Nephron (organoid): ENCODE measurements around the gene ADGRD1.

Experiments used
- H3K27ac Mint-ChIP-seq, 3 experiments: 2 replicates each; pipeline ENCODE4 v1.8.0; 2020; ENCODE audit warnings: mixed read lengths in 3 of 3, mild to moderate bottlenecking in 2 of 3, moderate library complexity in 1 of 3
- H3K27me3 Mint-ChIP-seq: 2 replicates; pipeline ENCODE4 v1.8.0; 2021; ENCODE audit warnings: low read depth, mild to moderate bottlenecking, moderate library complexity, mixed read lengths
- H3K36me3 Mint-ChIP-seq: 2 replicates; pipeline ENCODE4 v1.8.0; 2020; ENCODE audit warnings: low read depth, mixed read lengths
- H3K4me1 Mint-ChIP-seq: 2 replicates; pipeline ENCODE4 v1.8.0; 2020; ENCODE audit warnings: mixed read lengths
- H3K4me3 Mint-ChIP-seq, 3 experiments: 2 replicates each; pipeline ENCODE4 v1.8.0; 2020; ENCODE audit warnings: mild to moderate bottlenecking in 3 of 3, mixed read lengths in 3 of 3, moderate library complexity in 2 of 3
- H3K9me3 Mint-ChIP-seq: 2 replicates; pipeline ENCODE4 v1.8.0; 2020; ENCODE audit warnings: mixed read lengths
- TF ChIP-seq, protein P1 (sequence below), 3 experiments: fragments of 200-600 bp; sonication (generic); IDR thresholded peaks; one replicate each; pipeline ENCODE4 v1.5.0; 2021; ENCODE audit warnings: antibody characterized with exemption in 3 of 3; ENCODE audit not compliant: unreplicated experiment in 3 of 3

The ADGRD1 gene

DNA sequence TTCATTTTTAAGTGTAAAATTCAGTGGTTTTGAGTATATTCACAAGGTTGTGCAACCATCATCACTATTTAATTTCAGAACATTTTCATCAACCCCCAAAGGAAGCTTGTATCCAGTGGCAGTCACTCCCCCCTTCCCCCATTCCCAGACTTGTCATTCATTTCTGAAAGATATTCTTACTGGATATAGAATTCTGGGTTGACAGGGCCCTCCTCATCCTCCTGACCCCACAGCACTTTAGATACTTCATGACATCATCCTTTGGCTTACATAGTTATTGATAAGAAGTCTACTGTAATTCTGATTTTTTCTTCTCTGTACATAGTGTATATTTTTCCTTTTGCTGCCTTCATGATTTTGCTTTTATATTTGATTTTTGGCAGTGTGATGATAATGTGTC lies 8.8 kb upstream of the ADGRD1 start:
- Mint-ChIP-seq H3K9me3 (peaks cover 32% of the 10 kb centered on the region), H3K27me3 (peaks cover 10% of the 10 kb centered on the region), H3K4me1 (no peaks in the 10 kb centered on the region), H3K27ac (no peak overlapping the region), H3K4me3 (no peak overlapping the region), H3K36me3 (peaks cover 5% of the 10 kb centered on the region)
- TF ChIP-seq, protein P1, sequence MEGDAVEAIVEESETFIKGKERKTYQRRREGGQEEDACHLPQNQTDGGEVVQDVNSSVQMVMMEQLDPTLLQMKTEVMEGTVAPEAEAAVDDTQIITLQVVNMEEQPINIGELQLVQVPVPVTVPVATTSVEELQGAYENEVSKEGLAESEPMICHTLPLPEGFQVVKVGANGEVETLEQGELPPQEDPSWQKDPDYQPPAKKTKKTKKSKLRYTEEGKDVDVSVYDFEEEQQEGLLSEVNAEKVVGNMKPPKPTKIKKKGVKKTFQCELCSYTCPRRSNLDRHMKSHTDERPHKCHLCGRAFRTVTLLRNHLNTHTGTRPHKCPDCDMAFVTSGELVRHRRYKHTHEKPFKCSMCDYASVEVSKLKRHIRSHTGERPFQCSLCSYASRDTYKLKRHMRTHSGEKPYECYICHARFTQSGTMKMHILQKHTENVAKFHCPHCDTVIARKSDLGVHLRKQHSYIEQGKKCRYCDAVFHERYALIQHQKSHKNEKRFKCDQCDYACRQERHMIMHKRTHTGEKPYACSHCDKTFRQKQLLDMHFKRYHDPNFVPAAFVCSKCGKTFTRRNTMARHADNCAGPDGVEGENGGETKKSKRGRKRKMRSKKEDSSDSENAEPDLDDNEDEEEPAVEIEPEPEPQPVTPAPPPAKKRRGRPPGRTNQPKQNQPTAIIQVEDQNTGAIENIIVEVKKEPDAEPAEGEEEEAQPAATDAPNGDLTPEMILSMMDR (IDR thresholded peaks at IDR 0.05; ENCODE audit: unreplicated experiment in 3 of 3) = no peak

DNA sequence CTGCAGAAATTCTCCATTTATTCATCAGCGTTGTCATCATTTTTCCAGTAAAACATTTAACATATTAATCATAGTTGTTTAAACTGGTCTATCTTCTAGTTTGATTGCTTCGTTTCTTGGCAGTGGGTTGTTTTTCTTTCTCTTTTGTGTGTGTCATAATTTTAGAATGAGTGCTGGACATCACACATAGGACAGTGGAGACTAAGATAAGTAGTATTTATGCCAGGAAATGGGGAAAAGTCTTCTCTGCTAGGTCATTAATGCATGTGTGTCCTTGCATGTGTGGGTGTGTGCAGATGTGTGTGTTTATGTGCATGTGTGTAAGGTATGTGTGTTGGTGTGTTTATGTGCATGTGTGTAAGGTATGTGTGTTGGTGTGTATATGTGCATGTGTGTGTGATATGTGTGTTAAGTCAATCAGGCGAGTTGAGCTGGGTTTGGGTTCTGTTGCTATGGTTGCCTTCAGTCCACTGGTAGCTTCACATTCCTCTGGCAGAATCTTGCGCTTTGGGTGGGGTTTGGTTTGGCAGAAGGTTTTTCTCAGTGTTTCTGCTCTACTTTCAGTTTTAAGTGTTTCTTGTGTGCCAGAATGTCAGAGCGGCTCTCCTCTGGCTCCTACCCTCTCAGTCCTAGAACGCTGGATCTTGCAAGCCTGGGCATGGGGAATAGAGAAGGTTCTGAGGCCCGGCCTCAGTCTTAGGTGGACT lies 7.8 kb upstream of the ADGRD1 start:
- peaks cover 5% of the 10 kb centered on the region for H3K36me3 Mint-ChIP-seq
- H3K9me3 Mint-ChIP-seq = peaks cover 24% of the 10 kb centered on the region
- TF ChIP-seq, protein P1 (IDR thresholded peaks at IDR 0.05; ENCODE audit: unreplicated experiment in 3 of 3) = no peak
- H3K27ac Mint-ChIP-seq = no peak overlapping the region
- H3K27me3 Mint-ChIP-seq = peaks cover 14% of the 10 kb centered on the region
- H3K4me3 Mint-ChIP-seq = no peak overlapping the region
- H3K4me1 Mint-ChIP-seq = no peaks in the 10 kb centered on the region

DNA sequence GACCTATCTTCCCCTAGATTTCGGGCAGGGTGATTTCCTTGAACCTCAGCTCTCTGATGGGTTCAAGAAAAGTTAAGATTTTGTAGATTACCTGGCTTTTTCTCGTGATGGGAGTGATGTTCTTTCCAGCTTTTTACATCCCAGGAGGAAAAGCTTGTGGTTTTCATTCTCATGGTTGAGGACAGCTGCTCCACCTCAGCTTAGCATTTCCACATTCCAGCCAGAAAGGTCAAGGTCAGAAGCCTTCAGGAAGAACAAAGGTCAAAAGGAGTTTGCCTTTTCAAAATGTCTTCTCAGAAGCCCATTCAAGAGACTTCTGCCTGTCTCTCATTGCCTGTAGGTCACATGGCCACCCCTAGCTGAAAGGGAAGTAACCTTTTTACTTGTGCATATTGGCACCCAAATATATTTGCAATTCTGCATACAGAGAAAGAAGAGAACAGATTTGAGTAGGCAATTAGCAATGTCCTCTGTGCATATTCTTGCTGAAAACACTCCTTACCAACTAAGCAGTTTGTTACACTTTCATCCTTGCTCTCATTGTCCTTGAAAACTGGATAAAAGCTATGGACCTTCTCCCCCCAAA lies 6.6 kb upstream of the ADGRD1 start:
- H3K4me3 Mint-ChIP-seq = no peak overlapping the region
- H3K9me3 Mint-ChIP-seq = peaks cover 22% of the 10 kb centered on the region
- H3K27ac Mint-ChIP-seq = no peak overlapping the region
- TF ChIP-seq, protein P1 (IDR thresholded peaks at IDR 0.05; ENCODE audit: unreplicated experiment in 3 of 3) = no peak
- H3K36me3 Mint-ChIP-seq = peaks cover 5% of the 10 kb centered on the region
- H3K27me3 Mint-ChIP-seq = peaks cover 14% of the 10 kb centered on the region
- peaks cover 6% of the 10 kb centered on the region for H3K4me1 Mint-ChIP-seq

DNA sequence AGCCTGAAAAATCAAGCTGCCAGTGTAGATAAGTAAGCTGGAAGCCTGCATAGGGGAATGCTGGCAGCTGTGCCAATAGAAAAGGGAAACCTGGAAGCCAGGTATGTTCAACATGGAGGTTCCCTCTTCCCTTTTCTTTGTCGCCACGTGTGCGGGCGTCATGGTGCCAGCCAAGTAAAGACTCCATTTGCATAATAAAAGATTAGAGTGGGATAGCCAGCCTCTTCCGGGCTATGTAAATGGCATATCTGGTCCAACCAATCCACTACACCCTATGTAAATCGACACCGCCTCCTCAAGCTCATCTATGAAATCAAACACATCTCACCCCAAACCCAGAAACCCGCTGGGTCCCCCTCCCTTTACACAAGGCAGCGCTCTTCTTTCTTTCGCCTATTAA lies 5.6 kb upstream of the ADGRD1 start:
- Mint-ChIP-seq H3K9me3 (peaks cover 22% of the 10 kb centered on the region), H3K36me3 (peaks cover 5% of the 10 kb centered on the region), H3K4me3 (no peak overlapping the region), H3K4me1 (peaks cover 16% of the 10 kb centered on the region), H3K27ac (no peak overlapping the region), H3K27me3 (peaks cover 14% of the 10 kb centered on the region)
- TF ChIP-seq, protein P1 (IDR thresholded peaks at IDR 0.05; ENCODE audit: unreplicated experiment in 3 of 3) = no peak

DNA sequence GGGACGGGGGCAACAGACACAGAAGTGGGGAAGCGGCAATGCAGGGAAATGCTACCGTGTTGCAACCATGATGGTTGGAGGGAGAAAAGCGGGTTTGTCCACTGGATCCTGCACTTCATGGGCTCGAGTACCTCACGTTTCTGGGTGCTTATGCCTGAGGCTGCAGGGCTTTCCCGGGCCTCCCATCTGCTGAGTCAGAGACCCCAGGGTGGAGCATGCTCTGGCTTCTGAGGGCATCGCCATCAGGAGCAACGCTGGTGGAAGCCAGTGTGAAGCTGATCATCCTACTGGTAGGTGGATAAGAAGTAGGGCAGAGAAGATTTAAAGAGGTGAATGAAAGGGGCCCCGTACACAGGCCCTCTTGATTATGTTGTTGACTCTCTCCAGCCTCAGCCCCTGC lies 5.0 kb upstream of the ADGRD1 start:
- peaks cover 23% of the 10 kb centered on the region for H3K4me1 Mint-ChIP-seq
- H3K27me3 Mint-ChIP-seq = peaks cover 14% of the 10 kb centered on the region
- peaks cover 5% of the 10 kb centered on the region for H3K36me3 Mint-ChIP-seq
- TF ChIP-seq, protein P1 (IDR thresholded peaks at IDR 0.05; ENCODE audit: unreplicated experiment in 3 of 3) = no peak
- H3K9me3 Mint-ChIP-seq = peaks cover 19% of the 10 kb centered on the region
- H3K27ac Mint-ChIP-seq = no peak overlapping the region
- no peak overlapping the region for H3K4me3 Mint-ChIP-seq

DNA sequence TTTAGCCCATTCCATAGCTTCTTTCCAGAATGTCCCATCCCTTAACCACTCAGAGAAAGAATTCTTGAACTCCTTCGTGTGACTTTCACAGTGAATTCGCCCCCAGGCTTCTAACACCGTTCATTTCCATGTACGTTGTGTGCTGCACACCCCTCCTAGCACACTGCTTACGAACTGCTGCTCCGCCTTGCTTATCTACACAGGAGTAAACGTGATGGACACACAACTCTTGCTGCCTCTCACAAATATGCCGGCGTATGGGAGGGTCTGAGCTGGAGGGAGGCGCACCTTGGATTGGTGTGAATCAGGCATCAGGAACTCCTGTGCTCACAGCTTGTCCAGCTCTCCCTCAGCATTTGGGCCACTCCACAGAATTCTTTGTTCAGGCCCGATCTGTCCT lies 3.9 kb upstream of the ADGRD1 start:
- TF ChIP-seq, protein P1 (IDR thresholded peaks at IDR 0.05; ENCODE audit: unreplicated experiment in 3 of 3) = no peak
- H3K27me3 Mint-ChIP-seq = peaks cover 14% of the 10 kb centered on the region
- H3K9me3 Mint-ChIP-seq = peaks cover 15% of the 10 kb centered on the region
- H3K36me3 Mint-ChIP-seq = peaks cover 5% of the 10 kb centered on the region
- no peak overlapping the region for H3K4me3 Mint-ChIP-seq
- no peak overlapping the region for H3K27ac Mint-ChIP-seq
- peaks cover 30% of the 10 kb centered on the region for H3K4me1 Mint-ChIP-seq
